GF-D8 (cell line): Measurements from ENCODE around the gene CHI3L2.

Source experiments
- DNase-seq: peaks from one replicate; lab custom pipeline; 2025; lab: John Stamatoyannopoulos, UW

Gene CHI3L2

GRCh38 chr1:111251570-111251969 lies 24.1 kb downstream of the CHI3L2 start:
- DNase-seq, result no peak

- DNase-seq, result no peak
These were observed 25.3 kb downstream of the CHI3L2 start for GRCh38 chr1:111252786-111253185.

GRCh38 chr1:111253876-111254275 lies 26.4 kb downstream of the CHI3L2 start:
- no peak for DNase-seq

GRCh38 chr1:111256988-111257658 lies 29.6 kb downstream of the CHI3L2 start:
- DNase-seq, result no peak

- no peak for DNase-seq
These were observed 40.4 kb downstream of the CHI3L2 start for GRCh38 chr1:111267801-111268508.

- no peak for DNase-seq
These were observed 42.4 kb downstream of the CHI3L2 start for GRCh38 chr1:111269825-111270406.

GRCh38 chr1:111270771-111271463 lies 43.4 kb downstream of the CHI3L2 start:
- no peak for DNase-seq

GRCh38 chr1:111271464-111271801 lies 43.9 kb downstream of the CHI3L2 start:
- DNase-seq, result no peak

GRCh38 chr1:111272081-111272480 lies 44.6 kb downstream of the CHI3L2 start:
- DNase-seq, result no peak

GRCh38 chr1:111274653-111275052 lies 47.1 kb downstream of the CHI3L2 start:
- DNase-seq, result no peak

- no peak for DNase-seq
These were observed 47.6 kb downstream of the CHI3L2 start for GRCh38 chr1:111275079-111275478.

- DNase-seq, result no peak
These were observed 48.4 kb downstream of the CHI3L2 start for GRCh38 chr1:111275780-111276433.

GRCh38 chr1:111279144-111279543 lies 51.6 kb downstream of the CHI3L2 start:
- no peak for DNase-seq

- DNase-seq, result no peak
These were observed 52.8 kb downstream of the CHI3L2 start for GRCh38 chr1:111280267-111280666.

GRCh38 chr1:111281411-111281810 lies 53.9 kb downstream of the CHI3L2 start:
- no peak for DNase-seq

GRCh38 chr1:111283838-111284237 lies 56.3 kb downstream of the CHI3L2 start:
- no peak for DNase-seq

- no peak for DNase-seq
These were observed 58.4 kb downstream of the CHI3L2 start for GRCh38 chr1:111285879-111286278.

GRCh38 chr1:111286912-111287311 lies 59.4 kb downstream of the CHI3L2 start:
- DNase-seq, result no peak

- DNase-seq, result no peak
These were observed 61.9 kb downstream of the CHI3L2 start for GRCh38 chr1:111289371-111289770.

- DNase-seq, result no peak
These were observed 62.6 kb downstream of the CHI3L2 start for GRCh38 chr1:111290104-111290503.

GRCh38 chr1:111290630-111291029 lies 63.1 kb downstream of the CHI3L2 start, which contains the start of gene CHIA:
TSS of gene CHIA (plus strand) at chr1:111290851. CDS start at chr1:111310468, 19,617 bp downstream.
- DNase-seq, result no peak
